Stimulated activated CD4-positive, alpha-beta T cell treated with anti-CD3 and anti-CD28 coated beads, Interleukin-4, amount 100 ng/mL, for 4 hours (primary cell): ENCODE results near the gene CPEB1.
"Not testable (repeated sequence)": the region's sequence is repeated elsewhere in the genome, so short reads cannot be mapped to it uniquely, and the experiment has no call there.

Experiments
- DNase-seq, 2 experiments: peaks; one replicate each; pipeline ENCODE4 v3.0.0-alpha.2; 2020

CPEB1 gene

GRCh38 chr15:82648257-82649103, 1.3 kb upstream of the CPEB1 start:
- no peak for DNase-seq

- DNase-seq: peak; percentile 53 to 58
Observed at GRCh38 chr15:82647835-82648256, 683 bp upstream of the CPEB1 start.

DNA sequence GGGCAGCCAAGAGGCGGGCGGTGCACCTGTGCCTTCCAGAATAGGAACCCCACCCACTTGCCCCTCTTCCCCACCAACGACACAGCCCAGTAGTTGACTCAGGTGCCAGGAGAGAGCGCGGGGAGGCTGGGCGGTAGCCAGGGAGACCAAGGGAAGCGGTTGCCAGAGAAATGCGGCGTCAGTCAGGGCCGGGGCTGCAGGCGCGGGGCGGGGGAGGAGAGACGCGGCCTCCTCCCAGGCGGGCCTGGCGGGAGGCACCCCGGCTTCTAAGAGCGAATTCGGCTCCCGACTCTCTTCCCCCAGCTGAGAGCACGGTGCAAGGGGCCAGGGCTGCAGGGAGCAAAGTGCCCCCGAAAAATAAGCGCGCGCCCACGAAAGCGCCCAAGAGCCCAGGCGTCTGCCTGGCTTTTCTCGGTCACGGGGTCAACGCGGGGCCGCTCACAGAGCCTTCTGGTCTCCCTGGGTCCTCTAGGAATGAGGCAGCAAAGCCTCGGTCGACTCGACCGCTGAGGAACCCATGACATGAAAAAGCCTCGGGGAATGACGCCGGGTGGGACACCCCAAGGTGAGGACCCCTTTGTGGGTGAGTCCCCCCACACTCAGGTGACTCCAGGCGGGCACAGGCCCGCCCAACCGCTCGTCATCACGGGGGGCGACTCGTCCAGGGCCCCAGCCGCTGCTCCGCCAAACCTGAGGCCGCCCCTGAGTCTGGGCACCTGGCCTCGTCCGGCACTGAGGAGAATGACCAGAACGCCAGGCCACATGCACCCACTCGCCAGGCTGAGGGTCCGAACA, 716 bp downstream of the CPEB1 start:
- DNase-seq: no peak

- not testable (repeated sequence) for DNase-seq
Observed at GRCh38 chr15:82644967-82645852, 2.0 kb downstream of the CPEB1 start.

DNA sequence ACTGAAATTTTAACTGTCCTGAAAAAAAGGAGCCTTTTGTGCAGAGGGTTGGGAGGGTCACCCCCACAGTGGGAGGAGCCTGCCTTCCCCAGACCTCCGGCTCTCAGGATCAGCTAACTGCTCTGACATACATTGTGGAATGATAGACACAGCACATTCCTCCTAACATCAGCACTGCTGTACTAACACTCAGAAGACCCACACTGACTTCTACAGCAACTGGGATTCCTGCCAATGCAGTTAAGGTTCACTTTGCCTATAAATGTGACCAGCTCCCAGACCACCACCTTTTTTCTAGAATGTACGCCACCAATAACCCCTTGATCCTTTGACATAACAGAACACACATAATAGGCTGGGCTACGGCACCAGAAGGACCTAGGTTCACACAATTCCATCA, 3.2 kb downstream of the CPEB1 start:
- no peak for DNase-seq

- DNase-seq: no peak
Observed at GRCh38 chr15:82642656-82643055, 4.5 kb downstream of the CPEB1 start.

- DNase-seq: no peak
Observed at GRCh38 chr15:82641129-82641798, 5.9 kb downstream of the CPEB1 start.

DNA sequence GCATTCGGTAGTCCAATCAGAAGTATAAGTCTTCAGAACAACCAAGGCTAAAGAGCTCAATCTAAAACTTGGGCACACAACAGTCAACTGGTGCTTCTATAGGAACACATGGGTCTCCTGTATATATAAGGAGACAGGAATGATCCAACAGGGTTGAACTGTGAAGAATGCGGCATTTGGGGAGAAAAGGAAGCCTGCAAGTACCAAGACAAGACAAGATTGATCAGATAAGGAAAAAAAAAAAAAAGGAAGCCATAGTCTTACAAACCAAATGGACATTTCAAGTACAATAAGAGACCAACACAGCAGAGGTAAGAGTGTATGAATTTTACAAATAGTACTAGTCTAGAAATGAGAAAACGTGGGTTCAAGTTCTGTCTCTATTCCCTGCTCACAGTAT, 6.5 kb downstream of the CPEB1 start:
- no peak for DNase-seq

DNA sequence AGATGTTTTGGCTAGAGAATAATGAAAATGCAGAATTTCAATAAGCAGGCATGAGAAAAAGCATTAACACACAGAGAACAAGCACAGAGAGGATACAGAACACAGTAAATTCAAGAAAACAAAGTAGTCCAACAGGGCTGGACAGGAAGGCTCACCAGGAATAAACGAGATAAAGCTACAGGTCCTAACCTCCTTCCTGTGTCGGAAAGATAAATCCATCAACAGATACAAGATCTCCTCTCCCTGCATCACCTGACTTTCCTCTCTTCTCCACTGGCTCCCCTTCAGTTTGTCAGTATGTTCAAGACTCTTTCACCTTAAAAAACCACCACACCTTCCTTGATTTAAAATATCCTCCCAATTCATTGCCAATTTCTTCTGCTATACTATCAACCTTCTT, 11.4 kb downstream of the CPEB1 start:
- DNase-seq: no peak

GRCh38 chr15:82630033-82630432, 17.1 kb downstream of the CPEB1 start:
- DNase-seq: no peak

GRCh38 chr15:82625136-82625535, 22.0 kb downstream of the CPEB1 start:
- no peak for DNase-seq

DNA sequence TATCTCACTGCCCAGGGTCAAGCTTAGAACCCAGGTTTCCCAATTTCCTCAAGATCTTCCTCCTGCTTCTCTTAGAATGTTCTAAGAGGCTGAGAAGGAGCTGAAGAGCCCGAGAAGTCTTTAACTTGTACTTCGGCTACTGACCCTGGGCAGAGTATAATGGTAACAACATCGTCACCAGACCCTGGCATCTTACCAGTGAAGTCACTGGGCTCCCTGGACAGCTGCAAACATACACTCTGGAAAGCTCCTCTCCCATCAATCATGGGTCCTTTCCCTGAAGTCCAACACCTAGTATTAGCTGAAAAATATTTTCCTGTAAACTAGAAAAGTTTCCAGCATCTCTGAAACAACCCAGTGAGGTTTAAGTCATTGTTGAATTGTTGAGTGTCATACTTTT, 22.7 kb downstream of the CPEB1 start:
- no peak for DNase-seq

GRCh38 chr15:82624008-82624407, 23.2 kb downstream of the CPEB1 start:
- DNase-seq: no peak

- DNase-seq: no peak
Observed at GRCh38 chr15:82621970-82622369, 25.2 kb downstream of the CPEB1 start.

DNA sequence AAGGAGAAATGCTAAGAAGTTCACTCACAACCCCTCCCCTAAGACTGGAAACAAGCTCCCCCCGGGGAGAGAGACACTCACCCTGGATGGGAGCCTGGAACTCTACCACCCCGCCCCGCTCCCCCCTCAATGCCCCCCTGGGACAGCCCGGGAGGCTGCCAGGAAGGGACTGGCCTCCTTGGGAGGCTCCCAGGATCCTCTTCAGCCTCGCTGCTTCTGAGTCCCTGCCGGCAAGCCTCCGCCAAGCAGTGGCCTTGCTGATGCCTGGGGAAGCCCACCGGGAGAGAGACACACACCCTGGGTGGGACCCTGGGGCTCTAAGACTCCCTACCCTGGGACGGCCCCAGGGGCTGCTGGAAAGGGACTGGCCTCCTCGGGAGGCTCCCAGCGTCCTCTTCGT, 33.4 kb downstream of the CPEB1 start:
- no peak for DNase-seq

DNA sequence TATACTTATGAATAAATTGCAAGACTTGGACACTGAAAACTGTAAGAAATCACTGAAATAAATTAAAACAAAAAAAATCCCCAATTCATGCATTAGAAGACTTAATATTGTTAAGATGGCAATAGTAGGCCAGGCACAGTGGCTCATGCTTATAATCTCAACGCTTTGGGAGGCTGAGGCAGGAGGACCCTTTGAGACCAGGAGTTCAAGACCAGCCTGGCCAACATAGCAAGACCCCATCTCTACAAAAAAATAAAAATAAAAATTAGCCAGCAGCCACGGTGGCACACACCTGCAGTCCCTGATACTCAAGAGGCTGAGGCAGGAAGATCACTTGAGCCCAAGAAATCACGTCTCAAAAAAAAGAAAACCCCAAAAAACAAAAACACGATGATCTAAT, 35.8 kb downstream of the CPEB1 start:
- DNase-seq: no peak

GRCh38 chr15:82602195-82602594, 45.0 kb downstream of the CPEB1 start:
- no peak for DNase-seq

- DNase-seq: no peak
Observed at GRCh38 chr15:82599862-82600261, 47.3 kb downstream of the CPEB1 start.

DNA sequence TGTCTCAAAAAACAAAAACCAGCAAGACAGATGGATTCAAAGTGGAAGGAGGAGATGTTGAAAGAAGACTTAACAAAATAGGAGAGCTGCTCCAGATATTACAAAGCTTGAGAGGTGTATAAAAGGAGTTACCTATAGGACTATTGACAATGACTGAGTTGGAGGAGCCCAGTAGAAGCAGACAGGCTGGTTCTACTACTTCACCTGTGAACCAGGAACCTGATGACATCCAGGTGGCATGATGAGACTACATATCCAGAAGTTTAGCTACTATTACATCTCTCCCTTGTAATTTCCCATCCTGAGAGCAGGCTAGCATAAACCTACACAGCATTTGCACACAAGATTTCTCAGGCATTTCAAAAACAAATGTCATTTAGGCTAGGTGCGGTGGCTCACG, 49.3 kb downstream of the CPEB1 start:
- no peak for DNase-seq

GRCh38 chr15:82595766-82596165, 51.4 kb downstream of the CPEB1 start:
- no peak for DNase-seq

GRCh38 chr15:82595203-82595602, 52.0 kb downstream of the CPEB1 start:
- no peak for DNase-seq

DNA sequence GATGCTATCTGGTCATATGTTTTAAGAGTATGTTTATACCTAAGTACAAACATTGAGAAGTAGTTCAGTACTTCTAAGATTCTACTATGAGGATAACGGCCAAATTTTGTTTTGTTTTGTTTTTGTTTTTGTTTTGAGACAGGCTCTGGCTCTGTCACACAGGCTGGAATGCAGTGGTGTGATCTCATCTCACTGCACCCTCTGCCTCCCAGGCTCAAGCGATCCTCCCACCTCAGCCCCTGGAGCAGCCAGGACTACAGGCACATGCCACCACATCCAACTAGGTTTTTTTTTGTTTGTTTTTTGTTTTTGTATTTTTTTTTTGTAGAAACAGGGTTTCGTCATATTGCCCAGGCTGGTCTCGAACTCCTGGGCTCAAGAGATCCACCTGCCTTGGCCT, 59.4 kb downstream of the CPEB1 start:
- no peak for DNase-seq

GRCh38 chr15:82585072-82585471, 62.1 kb downstream of the CPEB1 start:
- DNase-seq: no peak
